Ascending aorta (tissue), 2 donors: Measurements from ENCODE around the gene VPS35L. TPM values are rescaled to one million over a fixed set of nuclear protein-coding genes. Genes with fewer than 3 reads are reported as not detected.

Source experiments
- DNase-seq, 2 donors: peaks; one replicate each; pipeline ENCODE4 v3.0.0-alpha.2; 2019; ENCODE audit warnings: low spot score in 2 of 2
- H3K27ac ChIP-seq, 2 donors: fragments of 200-600 bp; sonication (generic); one replicate each; pipeline ENCODE4 v1.5.1; 2016 to 2017; ENCODE audit warnings: mild to moderate bottlenecking in 1 of 2
- H3K27me3 ChIP-seq: fragments of 200-600 bp; sonication (generic); one replicate; pipeline ENCODE4 v1.5.1; 2017
- H3K36me3 ChIP-seq, 2 donors: fragments of 200-600 bp; sonication (generic); one replicate each; pipeline ENCODE4 v1.5.1; 2016
- H3K4me1 ChIP-seq, 2 donors: fragments of 200-600 bp; sonication (generic); one replicate each; pipeline ENCODE4 v1.5.1; 2016 to 2017; ENCODE audit warnings: mild to moderate bottlenecking in 1 of 2
- H3K4me3 ChIP-seq, 2 donors: fragments of 200-600 bp; sonication (generic); one replicate each; pipeline ENCODE4 v1.5.1; 2016 to 2017; ENCODE audit warnings: mild to moderate bottlenecking in 1 of 2
- H3K9me3 ChIP-seq, 2 donors: fragments of 200-600 bp; sonication (generic); one replicate each; pipeline ENCODE4 v1.5.1; 2016
- CTCF ChIP-seq, 3 experiments: fragments of 200-600 bp in 2 of 3; fragments of 450-650 bp in 1 of 3; sonication (generic) in 2 of 3; IDR thresholded peaks; one replicate each; pipeline ENCODE4 v1.5.1; 2016 to 2019; ENCODE audit warnings: antibody characterized with exemption in 3 of 3, mild to moderate bottlenecking in 1 of 3, moderate library complexity in 1 of 3
- intact Hi-C: fragments of 100-400 bp; cut with DNase I; formaldehyde crosslinking; loops from one replicate; pipeline ENCODE4 v1.15.1; 2023
- total RNA-seq: library from RNA; depleted of rRNA; stranded (reverse); fragments of >200 nt; gene quantifications from one replicate; pipeline ENCODE4 v1.1.0, GENCODE V29; 2016

The VPS35L gene
- total RNA-seq, 1 donor from 2014 or later, result 44.4 TPM

GRCh38 chr16:19696328-19696727, 140.8 kb downstream of the VPS35L start:
- H3K27ac ChIP-seq, result peak overlapping the region; percentile 46 to 50
- H3K27me3 ChIP-seq, result no peaks in the 10 kb centered on the region
- peaks cover 7 to 43% of the 10 kb centered on the region in 2 donors for H3K36me3 ChIP-seq
- H3K9me3 ChIP-seq, result no peaks in the 10 kb centered on the region
- no peak for TF ChIP-seq CTCF (IDR thresholded peaks at IDR 0.05)
- intact Hi-C loops, result no loop called here
- DNase-seq, result peak; percentile 47 to 83
- H3K4me3 ChIP-seq, result no peak overlapping the region
- H3K4me1 ChIP-seq, result peaks cover 0 to 3% of the 10 kb centered on the region in 2 donors

DNA sequence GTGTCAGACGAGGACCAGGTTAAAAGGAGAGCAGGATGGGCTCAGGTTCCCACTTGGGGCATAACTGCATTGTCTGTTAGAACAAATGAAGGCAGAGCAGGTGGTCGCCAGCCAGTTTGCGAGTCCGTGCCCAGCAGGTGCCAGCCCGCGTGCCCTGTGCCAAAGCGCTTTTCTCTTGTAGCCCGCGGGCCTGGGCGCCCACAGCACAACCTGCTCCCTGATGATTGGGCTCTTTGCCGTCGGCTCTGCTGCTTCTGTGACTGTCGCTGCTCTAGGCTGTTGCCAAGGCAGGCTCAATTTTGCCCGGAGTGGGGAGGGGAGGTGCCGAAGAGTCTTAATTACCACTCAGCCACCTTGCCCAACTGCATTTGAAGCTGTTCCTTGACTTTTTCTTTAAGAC, 141.5 kb downstream of the VPS35L start:
- peak overlapping the region; percentile 46 to 47 for H3K27ac ChIP-seq
- intact Hi-C loops, result no loop called here
- H3K9me3 ChIP-seq, result no peaks in the 10 kb centered on the region
- DNase-seq, result no peak
- H3K4me1 ChIP-seq, result peaks cover 0 to 3% of the 10 kb centered on the region in 2 donors
- H3K4me3 ChIP-seq, result no peak overlapping the region
- H3K36me3 ChIP-seq, result peaks cover 2 to 42% of the 10 kb centered on the region in 2 donors
- H3K27me3 ChIP-seq, result no peaks in the 10 kb centered on the region
- TF ChIP-seq CTCF (IDR thresholded peaks at IDR 0.05), result no peak

DNA sequence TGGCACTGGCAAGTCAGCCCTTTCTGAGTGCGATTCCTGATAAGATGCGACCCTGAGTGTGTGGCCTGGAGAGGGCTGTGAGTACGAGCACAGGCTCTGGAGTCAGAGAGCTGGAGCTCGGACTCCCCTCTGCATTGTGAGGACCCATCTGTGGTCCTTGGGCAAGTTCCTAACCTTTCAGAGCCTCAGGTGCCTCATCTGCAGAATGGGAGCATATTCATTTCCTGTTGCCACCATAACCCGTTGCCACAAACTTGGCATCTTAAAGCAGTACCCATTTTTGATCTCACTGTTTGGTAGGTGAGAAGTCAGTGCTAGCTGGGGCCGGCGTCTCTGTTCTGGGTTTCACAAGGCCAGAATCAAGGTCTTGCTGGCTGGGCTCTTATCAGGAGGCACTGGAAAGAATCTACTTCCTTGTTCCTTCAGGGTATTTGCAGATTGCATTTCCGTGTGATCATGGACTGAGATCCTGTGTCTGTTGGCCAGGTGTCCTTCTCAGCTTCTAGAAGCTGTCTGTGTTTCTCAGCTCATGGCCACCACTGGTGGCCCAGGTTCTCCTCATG, 142.3 kb downstream of the VPS35L start:
- no peak for TF ChIP-seq CTCF (IDR thresholded peaks at IDR 0.05)
- intact Hi-C loops, result no loop called here
- DNase-seq, result no peak
- Histone ChIP-seq H3K27me3 (no peaks in the 10 kb centered on the region), H3K9me3 (no peaks in the 10 kb centered on the region), H3K27ac (no peak overlapping the region), H3K36me3 (peaks cover 8 to 42% of the 10 kb centered on the region in 2 donors), H3K4me3 (no peak overlapping the region), H3K4me1 (peaks cover 0 to 3% of the 10 kb centered on the region in 2 donors)

DNA sequence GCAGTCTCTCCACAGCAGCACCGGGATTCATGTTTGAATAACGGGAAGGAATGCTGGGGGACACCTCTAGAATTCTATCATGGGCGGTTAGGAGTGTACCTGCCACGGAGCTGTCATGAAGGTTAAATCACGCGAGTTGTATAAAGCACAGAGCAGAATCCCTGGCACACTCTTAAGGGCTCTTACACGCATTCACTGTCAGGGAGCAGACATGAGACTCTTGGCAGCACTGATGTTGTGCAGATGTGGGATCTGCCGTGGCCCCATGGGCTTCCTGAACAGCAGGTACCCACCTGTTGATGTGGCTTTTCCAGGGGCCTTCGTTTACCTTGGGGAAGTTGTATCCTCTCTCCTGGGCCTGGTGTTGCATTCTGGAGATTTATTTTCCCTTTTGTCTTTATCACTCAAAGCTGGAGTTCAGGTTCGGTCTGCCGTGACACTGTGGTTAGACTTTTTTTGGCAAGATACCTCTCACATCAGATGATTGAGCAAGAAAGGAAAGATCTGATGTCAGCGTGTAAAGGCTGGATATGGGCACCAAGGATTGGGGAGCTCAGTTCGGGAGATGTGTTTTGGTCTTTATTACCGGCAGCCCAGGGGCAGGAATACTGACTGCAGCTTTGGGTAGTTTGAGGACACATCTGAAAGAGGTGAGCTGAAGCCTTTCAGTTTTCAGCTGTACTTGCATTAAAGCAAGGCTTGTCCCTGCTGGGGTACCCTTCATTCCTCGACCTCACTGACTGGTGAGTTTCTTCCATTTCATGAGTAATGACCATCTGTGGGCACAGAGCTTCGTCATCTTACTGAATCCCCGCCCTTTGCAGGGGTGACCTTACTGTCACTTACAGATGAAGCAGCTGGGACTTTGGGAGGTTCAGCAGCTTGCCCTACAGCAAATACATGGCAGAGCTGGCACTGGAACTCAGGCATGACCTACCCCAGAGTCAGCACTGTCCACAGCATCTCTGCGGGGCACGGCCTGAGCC, 143.3 kb downstream of the VPS35L start:
- intact Hi-C loops, result no loop called here

DNA sequence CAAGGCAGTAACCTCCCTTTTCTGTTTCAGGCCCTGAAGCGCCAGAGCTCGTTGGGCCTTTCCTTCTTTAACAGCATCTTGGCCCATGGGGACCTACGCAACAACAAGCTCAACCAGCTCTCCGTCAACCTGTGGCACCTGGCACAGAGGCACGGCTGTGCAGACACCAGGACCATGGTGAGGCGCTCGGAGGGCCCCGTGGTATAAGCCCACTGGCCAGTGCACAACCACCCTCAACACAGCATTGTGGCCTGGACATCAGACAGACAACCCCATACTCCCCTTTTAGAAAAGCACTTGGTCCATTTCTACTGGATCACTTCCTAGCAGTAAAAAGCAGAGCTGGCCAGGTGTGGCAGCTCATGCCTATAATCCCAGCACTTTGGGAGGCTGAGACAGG, 144.0 kb downstream of the VPS35L start:
- DNase-seq, result no peak
- no peak overlapping the region for H3K27ac ChIP-seq
- peaks cover 9 to 53% of the 10 kb centered on the region in 2 donors for H3K36me3 ChIP-seq
- H3K27me3 ChIP-seq, result no peaks in the 10 kb centered on the region
- no peak overlapping the region for H3K4me3 ChIP-seq
- peaks cover 0 to 3% of the 10 kb centered on the region in 2 donors for H3K4me1 ChIP-seq
- H3K9me3 ChIP-seq, result no peaks in the 10 kb centered on the region
- intact Hi-C loops, result no loop called here
- no peak for TF ChIP-seq CTCF (IDR thresholded peaks at IDR 0.05)

More for the DNA sequence above, 143.3 kb downstream of the VPS35L start:
- Histone ChIP-seq H3K36me3 (peaks cover 8 to 46% of the 10 kb centered on the region in 2 donors), H3K27me3 (no peaks in the 10 kb centered on the region), H3K27ac (no peak overlapping the region), H3K9me3 (no peaks in the 10 kb centered on the region), H3K4me3 (no peak overlapping the region), H3K4me1 (peaks cover 0 to 3% of the 10 kb centered on the region in 2 donors)
- no peak for TF ChIP-seq CTCF (IDR thresholded peaks at IDR 0.05)
- DNase-seq, result no peak
